Naive thymus-derived CD8-positive, alpha-beta T cell (primary cell): ENCODE results near the gene NLRP14. TPM values are rescaled to one million over a fixed set of nuclear protein-coding genes. Genes with fewer than 3 reads are reported as not detected.

Experiments
- ATAC-seq, 2 donors: fragments of 150-1000 bp; cut with Tn5 transposase in 1 of 2; sonication (Bioruptor Pico), chemical (Tn5 transposase) in 1 of 2; 1 replicate in 1 of 2; 2 replicates in 1 of 2; pipeline ENCODE4 v1.10.0; 2021; ENCODE audit warnings: mild to moderate bottlenecking in 2 of 2, moderate library complexity in 2 of 2
- POLR2A ChIA-PET: fragments of 350-600 bp; sonication (Branson Sonifier 250); formaldehyde crosslinking; loops from one replicate; lab custom pipeline; 2021; ENCODE audit warnings: antibody characterized with exemption; lab: Charles Lee
- DNase-seq, 10 donors: peaks; one replicate each; pipeline versions ENCODE4 v3.0.0 to v3.0.0-alpha.2; 2020 to 2022
- H3K27ac Mint-ChIP-seq, 10 donors: one replicate each; pipeline ENCODE4 v1.8.0; 2020 to 2022; ENCODE audit warnings: mild to moderate bottlenecking in 10 of 10, mixed read lengths in 10 of 10, moderate library complexity in 4 of 10, inconsistent platforms in 1 of 10
- H3K27me3 Mint-ChIP-seq, 5 donors: one replicate each; pipeline ENCODE4 v1.8.0; 2021 to 2022; ENCODE audit warnings: mixed read lengths in 5 of 5
- H3K36me3 Mint-ChIP-seq, 3 donors: one replicate each; pipeline ENCODE4 v1.8.0; 2020 to 2022; ENCODE audit warnings: mixed read lengths in 3 of 3, mild to moderate bottlenecking in 2 of 3, inconsistent platforms in 1 of 3
- H3K4me1 Mint-ChIP-seq, 4 donors: one replicate each; pipeline ENCODE4 v1.8.0; 2021 to 2022; ENCODE audit warnings: mixed read lengths in 4 of 4
- H3K4me3 Mint-ChIP-seq, 10 donors: one replicate each; pipeline ENCODE4 v1.8.0; 2020 to 2022; ENCODE audit warnings: mild to moderate bottlenecking in 10 of 10, mixed read lengths in 10 of 10, moderate library complexity in 6 of 10, inconsistent platforms in 1 of 10
- H3K9me3 Mint-ChIP-seq, 9 donors: one replicate each; pipeline ENCODE4 v1.8.0; 2020 to 2022; ENCODE audit warnings: mixed read lengths in 9 of 9, mild to moderate bottlenecking in 3 of 9, inconsistent platforms in 1 of 9, moderate library complexity in 1 of 9
- polyA plus RNA-seq, 3 donors: library from polyadenylated mRNA; unstranded; fragments of 300-500 nt; fragmentation: Illumina TruSeq; gene quantifications; one replicate each; pipeline ENCODE4 v1.2.3, GENCODE V29; 2021
- total RNA-seq, 8 experiments: library from RNA in 2 of 8; stranded (reverse) in 2 of 8; gene quantifications; one replicate each; pipeline ENCODE4 v1.2.3 and lab custom pipeline; 2021 to 2026

Gene NLRP14, protein sequence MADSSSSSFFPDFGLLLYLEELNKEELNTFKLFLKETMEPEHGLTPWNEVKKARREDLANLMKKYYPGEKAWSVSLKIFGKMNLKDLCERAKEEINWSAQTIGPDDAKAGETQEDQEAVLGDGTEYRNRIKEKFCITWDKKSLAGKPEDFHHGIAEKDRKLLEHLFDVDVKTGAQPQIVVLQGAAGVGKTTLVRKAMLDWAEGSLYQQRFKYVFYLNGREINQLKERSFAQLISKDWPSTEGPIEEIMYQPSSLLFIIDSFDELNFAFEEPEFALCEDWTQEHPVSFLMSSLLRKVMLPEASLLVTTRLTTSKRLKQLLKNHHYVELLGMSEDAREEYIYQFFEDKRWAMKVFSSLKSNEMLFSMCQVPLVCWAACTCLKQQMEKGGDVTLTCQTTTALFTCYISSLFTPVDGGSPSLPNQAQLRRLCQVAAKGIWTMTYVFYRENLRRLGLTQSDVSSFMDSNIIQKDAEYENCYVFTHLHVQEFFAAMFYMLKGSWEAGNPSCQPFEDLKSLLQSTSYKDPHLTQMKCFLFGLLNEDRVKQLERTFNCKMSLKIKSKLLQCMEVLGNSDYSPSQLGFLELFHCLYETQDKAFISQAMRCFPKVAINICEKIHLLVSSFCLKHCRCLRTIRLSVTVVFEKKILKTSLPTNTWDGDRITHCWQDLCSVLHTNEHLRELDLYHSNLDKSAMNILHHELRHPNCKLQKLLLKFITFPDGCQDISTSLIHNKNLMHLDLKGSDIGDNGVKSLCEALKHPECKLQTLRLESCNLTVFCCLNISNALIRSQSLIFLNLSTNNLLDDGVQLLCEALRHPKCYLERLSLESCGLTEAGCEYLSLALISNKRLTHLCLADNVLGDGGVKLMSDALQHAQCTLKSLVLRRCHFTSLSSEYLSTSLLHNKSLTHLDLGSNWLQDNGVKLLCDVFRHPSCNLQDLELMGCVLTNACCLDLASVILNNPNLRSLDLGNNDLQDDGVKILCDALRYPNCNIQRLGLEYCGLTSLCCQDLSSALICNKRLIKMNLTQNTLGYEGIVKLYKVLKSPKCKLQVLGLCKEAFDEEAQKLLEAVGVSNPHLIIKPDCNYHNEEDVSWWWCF
- total RNA-seq (not detected), polyA plus RNA-seq (not detected), total RNA-seq (lab: John Stamatoyannopoulos, UW) (0 to 0.98 (median 0.03) reads per million in 6 experiments)

DNA sequence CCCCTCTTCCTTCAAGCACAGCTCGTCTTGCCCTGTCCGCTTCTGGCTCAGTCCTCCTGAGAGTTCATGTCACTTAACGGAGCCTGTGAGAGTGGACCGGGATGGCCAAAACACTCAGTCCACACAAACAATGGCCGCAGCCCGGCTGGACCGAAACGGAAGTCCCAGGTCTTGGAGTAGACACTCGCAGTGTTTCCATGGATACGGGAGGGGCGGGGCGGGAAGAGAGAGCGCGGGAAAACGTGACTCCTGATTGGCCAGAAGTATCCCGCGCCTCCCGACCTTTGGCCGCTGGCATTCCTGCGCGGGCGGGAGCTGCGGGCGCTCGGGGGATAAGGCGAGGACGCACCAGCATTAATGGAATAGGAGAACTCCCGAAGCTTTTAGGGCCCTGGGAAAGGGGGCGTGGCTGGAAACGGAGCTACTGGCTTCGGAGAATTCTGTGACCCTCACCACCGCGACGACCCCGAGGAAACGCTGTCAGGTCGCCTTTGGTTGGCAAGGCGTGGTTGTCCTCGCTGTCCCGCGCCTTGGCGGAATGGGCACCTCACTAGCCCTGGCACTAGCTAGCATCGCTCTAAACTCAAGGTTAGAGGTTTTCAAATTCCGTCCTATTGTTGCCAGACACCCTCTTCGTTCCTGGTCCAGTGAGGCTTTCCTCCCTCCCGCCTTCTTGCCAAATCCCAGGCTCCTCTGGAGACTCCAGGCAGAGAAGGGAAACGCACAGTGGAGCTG is at the start of gene NLRP14, which contains the start of gene ZNF214:
Gene NLRP14 (plus strand): TSS at position 297 of the 735 bp plus-strand sequence. CDS start 18,108 bp downstream, outside the sequence.
Gene ZNF214 (minus strand): TSS at position 164 of the 735 bp plus-strand sequence. CDS start 17,511 bp downstream, outside the sequence.
- POLR2A ChIA-PET = no interaction called here
- no peaks in the 10 kb centered on the region for H3K9me3 Mint-ChIP-seq
- H3K27ac Mint-ChIP-seq = no peak within 1 kb of the TSS
- ATAC-seq = no peak
- H3K27me3 Mint-ChIP-seq = peaks cover 22 to 45% (median 34%) of the 10 kb centered on the region in 5 donors
- no peak for DNase-seq
- H3K4me1 Mint-ChIP-seq = peaks cover 3 to 9% (median 5%) of the 10 kb centered on the region in 4 donors
- H3K4me3 Mint-ChIP-seq = peak within 1 kb of the TSS in 6 of 10 donors; percentile 7 to 66 (median 44)
- no peaks in the 10 kb centered on the region for H3K36me3 Mint-ChIP-seq

DNA sequence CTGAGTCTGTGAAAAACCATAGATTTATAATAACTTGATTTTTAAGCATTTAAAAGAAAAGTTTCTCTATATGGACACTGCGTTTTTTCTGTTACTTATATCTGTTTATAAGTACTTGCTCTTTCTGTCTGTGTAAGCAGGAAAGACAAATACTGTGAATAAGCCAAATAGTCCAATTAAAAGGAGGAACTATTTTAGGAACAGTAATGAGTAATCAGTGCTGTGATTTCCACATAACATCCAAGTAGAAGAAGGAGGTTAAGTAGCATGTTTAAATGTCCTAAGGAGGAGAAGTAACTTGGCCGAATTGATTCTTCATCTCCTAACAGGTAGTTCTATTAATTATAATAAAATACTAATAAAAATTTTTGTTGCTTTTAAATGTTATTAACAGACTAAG is 40.9 kb upstream of the NLRP14 start:
- POLR2A ChIA-PET = no interaction called here
- H3K4me3 Mint-ChIP-seq = no peak overlapping the region
- ATAC-seq (no peak), DNase-seq (no peak)
- H3K36me3 Mint-ChIP-seq = no peaks in the 10 kb centered on the region
- peaks cover 4 to 12% (median 9%) of the 10 kb centered on the region in 5 donors for H3K27me3 Mint-ChIP-seq
- no peak overlapping the region for H3K27ac Mint-ChIP-seq
- peaks cover 0 to 9% (median 5%) of the 10 kb centered on the region in 9 donors for H3K9me3 Mint-ChIP-seq
- H3K4me1 Mint-ChIP-seq = no peaks in the 10 kb centered on the region

DNA sequence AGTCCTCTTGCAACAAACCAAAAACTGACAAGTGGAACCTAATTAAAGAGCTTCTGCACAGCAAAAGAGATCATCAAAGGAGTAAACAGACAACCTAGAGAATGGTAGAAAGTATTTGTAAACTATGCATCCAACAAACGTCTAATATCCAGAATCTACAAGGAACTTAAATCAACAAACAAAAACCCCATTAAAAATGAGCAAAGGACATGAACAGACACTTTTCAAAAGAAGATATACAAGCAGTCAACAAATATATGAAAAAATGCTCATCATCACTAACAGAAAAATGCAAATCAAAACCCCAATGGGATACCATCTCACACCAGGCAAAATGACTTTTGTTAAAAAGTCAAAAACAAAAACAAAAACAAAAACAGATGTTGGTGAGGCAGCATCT is 33.8 kb upstream of the NLRP14 start:
- DNase-seq (no peak), ATAC-seq (no peak)
- Mint-ChIP-seq H3K4me3 (no peak overlapping the region), H3K36me3 (no peaks in the 10 kb centered on the region), H3K4me1 (no peaks in the 10 kb centered on the region), H3K9me3 (peaks cover 0 to 11% (median 2%) of the 10 kb centered on the region in 9 donors), H3K27ac (no peak overlapping the region), H3K27me3 (peaks cover 0 to 4% (median 0%) of the 10 kb centered on the region in 5 donors)
- POLR2A ChIA-PET = no interaction called here

DNA sequence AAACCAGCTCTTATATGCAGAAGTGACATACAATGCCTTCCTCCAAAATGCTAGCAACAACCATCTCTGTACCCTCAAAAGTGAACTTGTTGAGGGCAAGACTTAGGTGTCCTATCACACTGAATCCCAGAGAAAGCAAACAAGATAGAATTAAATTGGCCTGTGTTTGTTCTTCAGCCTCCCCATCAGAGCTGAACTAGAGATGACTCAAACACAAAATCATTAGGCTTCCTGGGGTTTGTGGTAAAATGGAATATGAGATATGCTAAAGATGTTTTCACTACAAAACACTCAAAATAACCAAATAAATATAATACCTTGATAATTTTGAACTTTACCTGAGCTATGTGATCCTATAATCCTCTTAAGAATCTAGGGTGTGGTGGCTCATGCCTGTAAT is 31.8 kb upstream of the NLRP14 start:
- ATAC-seq = no peak
- POLR2A ChIA-PET = no interaction called here
- H3K9me3 Mint-ChIP-seq = peaks cover 0 to 6% (median 0%) of the 10 kb centered on the region in 9 donors
- no peaks in the 10 kb centered on the region for H3K4me1 Mint-ChIP-seq
- DNase-seq = no peak
- H3K27ac Mint-ChIP-seq = no peak overlapping the region
- peaks cover 0 to 2% (median 0%) of the 10 kb centered on the region in 5 donors for H3K27me3 Mint-ChIP-seq
- H3K4me3 Mint-ChIP-seq = no peak overlapping the region
- no peaks in the 10 kb centered on the region for H3K36me3 Mint-ChIP-seq

DNA sequence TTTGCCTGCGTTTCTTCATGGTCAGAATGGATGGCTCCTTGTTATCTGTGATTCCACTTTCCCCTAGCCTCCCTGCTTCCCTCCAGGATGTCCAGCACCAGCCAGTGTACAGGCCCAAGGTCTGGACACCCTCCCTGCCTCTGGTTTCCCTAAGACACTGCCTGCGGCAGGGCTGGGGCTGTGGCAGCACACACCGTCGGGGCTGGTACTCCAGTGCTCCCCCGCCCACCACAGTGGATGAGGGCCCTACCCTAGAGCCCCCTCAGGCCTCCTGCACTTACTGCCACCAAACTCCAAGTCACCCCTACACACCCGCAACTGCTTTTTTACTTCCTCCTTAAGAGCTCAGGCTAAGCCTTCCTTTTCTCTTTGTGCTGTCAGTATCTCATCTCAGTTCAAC is 29.1 kb upstream of the NLRP14 start:
- POLR2A ChIA-PET = no interaction called here

DNA sequence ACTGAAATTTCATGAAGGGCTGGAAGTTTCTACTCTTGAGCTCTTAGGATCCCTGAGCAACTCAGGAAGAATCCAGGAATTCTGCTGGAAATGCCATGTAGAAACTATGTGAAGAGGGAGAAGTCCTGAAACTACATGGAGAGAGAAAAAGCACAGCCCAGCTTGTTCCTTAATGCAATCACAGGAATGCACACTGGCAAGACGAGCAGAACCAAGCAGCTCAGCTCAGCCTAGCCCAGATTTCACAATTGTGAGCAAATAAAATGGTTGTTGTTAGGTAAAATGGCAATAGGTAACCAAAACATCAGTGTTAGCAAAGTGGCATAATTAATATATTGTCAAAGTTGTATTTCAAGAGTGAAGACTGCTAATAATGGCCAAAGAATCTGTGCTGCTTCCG is 28.3 kb upstream of the NLRP14 start:
- POLR2A ChIA-PET = no interaction called here
- Mint-ChIP-seq H3K36me3 (no peaks in the 10 kb centered on the region), H3K27ac (no peak overlapping the region), H3K4me1 (no peaks in the 10 kb centered on the region), H3K4me3 (no peak overlapping the region), H3K9me3 (peaks cover 0 to 2% (median 0%) of the 10 kb centered on the region in 9 donors), H3K27me3 (peaks cover 0 to 2% (median 0%) of the 10 kb centered on the region in 5 donors)
- ATAC-seq (no peak), DNase-seq (no peak)

More for the DNA sequence above, 29.1 kb upstream of the NLRP14 start:
- Mint-ChIP-seq H3K27me3 (peaks cover 0 to 2% (median 0%) of the 10 kb centered on the region in 5 donors), H3K4me1 (no peaks in the 10 kb centered on the region), H3K27ac (no peak overlapping the region), H3K9me3 (peaks cover 0 to 3% (median 0%) of the 10 kb centered on the region in 9 donors), H3K4me3 (no peak overlapping the region), H3K36me3 (no peaks in the 10 kb centered on the region)
- DNase-seq (no peak), ATAC-seq (no peak)

DNA sequence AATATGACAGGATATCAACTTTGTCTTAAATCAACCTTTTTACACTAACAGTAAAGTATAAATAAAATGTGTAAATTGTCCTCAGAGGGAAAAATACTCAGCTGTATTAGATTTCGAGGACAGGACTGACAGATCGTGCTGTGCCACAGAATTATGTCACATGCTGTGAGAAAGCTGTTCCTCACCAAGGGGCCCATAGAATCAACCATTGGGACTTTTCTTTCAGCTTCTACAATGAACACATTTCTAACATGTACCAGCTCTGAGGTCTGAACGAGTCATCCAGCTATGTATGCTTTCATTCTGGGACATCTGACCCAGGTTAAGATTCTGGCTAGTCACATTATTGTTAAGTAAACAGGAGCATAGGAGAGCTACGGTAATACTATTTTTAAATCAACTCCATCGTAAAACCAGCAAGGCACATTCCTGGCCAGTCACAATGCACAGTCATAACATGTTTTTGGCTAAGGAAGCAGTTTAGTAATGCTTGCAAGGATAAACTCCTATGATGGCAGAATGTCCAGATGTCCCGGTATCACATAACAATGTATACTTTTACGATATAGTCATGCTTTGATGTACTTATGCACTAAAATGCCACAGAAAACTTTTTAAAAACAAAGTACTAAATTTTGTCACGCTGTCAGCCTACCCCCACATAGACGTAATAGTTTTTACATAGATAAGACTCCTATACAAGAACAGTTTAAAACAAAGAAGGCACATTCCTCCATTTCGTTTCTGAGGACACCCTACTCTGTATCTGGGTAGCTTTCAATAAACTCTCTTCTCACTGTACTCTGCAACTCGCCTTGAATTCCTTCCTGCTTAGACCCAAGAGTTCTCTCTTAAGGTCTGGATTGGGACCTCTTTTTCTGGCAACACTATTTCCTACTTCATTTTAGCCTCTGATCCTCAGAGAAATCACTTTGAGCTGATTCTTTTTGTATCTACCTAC is 27.5 kb upstream of the NLRP14 start:
- Mint-ChIP-seq H3K27ac (no peak overlapping the region), H3K9me3 (no peaks in the 10 kb centered on the region), H3K27me3 (peaks cover 0 to 4% (median 2%) of the 10 kb centered on the region in 5 donors), H3K4me3 (no peak overlapping the region), H3K36me3 (no peaks in the 10 kb centered on the region), H3K4me1 (no peaks in the 10 kb centered on the region)
- ATAC-seq (no peak), DNase-seq (no peak)
- POLR2A ChIA-PET = no interaction called here

DNA sequence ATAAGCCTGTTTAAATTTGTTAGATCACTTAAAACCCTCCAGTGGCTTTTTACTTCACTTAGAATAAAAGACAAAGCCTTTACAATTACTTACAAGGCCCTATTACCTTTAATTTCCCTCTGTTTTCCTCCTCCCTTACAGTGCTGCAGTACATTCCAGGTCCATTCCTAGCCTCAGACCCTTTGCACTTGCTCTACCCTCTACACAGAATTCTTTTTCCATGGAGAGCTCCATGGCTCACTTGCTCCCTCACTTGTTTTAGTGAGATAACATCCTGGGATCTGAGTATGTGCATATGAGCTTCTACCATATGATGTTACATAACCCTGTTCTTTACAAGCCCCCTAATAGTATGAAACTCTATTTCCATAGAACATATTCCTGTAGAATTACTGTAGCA is 24.6 kb upstream of the NLRP14 start:
- ATAC-seq = no peak
- H3K4me1 Mint-ChIP-seq = no peaks in the 10 kb centered on the region
- no peak for DNase-seq
- no peak overlapping the region for H3K4me3 Mint-ChIP-seq
- H3K27ac Mint-ChIP-seq = no peak overlapping the region
- H3K9me3 Mint-ChIP-seq = no peaks in the 10 kb centered on the region
- H3K36me3 Mint-ChIP-seq = no peaks in the 10 kb centered on the region
- H3K27me3 Mint-ChIP-seq = peaks cover 3 to 33% (median 16%) of the 10 kb centered on the region in 5 donors
- POLR2A ChIA-PET = no interaction called here

DNA sequence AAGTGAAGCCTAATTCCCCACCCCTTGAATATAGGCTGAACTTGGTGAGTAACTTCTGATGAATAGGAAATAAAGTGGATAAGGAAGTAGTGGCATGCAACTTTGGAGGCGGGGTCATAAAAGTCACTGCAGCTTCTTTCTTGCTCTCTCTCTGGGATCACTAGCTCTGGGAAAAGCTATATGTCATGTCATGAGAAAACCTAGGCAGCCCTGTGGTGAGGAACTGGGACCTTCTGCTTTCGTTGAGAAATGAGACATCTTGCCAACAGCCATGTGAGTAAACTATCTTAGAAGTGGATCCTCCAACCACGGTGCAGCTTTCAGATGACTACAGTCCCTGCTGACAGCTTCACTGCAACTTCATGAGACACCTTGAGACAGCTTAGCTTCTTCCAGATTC is 15.8 kb upstream of the NLRP14 start:
- no peak overlapping the region for H3K4me3 Mint-ChIP-seq
- H3K4me1 Mint-ChIP-seq = no peaks in the 10 kb centered on the region
- no peaks in the 10 kb centered on the region for H3K9me3 Mint-ChIP-seq
- H3K36me3 Mint-ChIP-seq = no peaks in the 10 kb centered on the region
- DNase-seq = no peak
- no peak for ATAC-seq
- H3K27me3 Mint-ChIP-seq = peaks cover 14 to 56% (median 28%) of the 10 kb centered on the region in 5 donors
- POLR2A ChIA-PET = no interaction called here
- H3K27ac Mint-ChIP-seq = no peak overlapping the region

DNA sequence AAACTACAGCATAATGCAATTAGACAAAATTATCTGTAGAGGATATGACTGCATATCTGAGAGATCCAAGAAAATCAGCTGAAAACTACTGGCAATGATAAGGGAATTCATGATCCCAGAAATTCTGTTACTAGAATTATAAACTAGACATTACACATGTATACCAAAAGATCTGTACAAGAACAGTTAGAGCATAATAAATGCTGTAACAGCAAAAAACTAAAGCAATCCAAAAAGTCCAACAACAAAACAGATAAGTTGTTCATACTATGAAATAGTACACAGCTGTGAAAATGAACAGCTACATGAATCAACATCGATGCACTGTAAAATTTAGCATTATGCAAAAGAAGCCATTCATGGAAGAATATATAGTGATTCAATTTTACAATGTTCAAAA is 6.2 kb upstream of the NLRP14 start:
- Mint-ChIP-seq H3K4me1 (no peaks in the 10 kb centered on the region), H3K4me3 (no peak overlapping the region), H3K36me3 (no peaks in the 10 kb centered on the region), H3K27me3 (peaks cover 8 to 16% (median 10%) of the 10 kb centered on the region in 5 donors), H3K27ac (no peak overlapping the region), H3K9me3 (peaks cover 0 to 1% (median 0%) of the 10 kb centered on the region in 9 donors)
- POLR2A ChIA-PET = no interaction called here
- no peak for DNase-seq
- ATAC-seq = no peak

DNA sequence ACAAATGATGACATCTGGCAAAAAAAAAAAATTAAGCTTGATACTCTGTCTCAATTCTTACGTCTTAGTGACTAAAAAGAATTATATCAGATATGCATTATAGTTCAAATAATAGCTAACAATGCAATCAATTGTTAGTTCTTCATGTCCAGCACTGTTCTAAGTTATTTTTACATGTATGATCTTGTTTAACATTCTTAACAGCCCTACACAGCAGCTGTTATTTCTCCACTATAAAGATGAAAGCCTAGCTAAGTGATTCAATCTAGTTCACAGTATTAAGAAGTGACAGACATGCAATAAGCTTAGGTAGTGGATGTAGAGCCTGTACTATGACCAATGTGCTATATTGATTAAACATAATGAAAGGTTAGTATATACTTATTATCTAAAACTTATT is 4.3 kb upstream of the NLRP14 start:
- no peaks in the 10 kb centered on the region for H3K36me3 Mint-ChIP-seq

More for the DNA sequence above, 4.3 kb upstream of the NLRP14 start:
- ATAC-seq = no peak
- POLR2A ChIA-PET = no interaction called here
- H3K27ac Mint-ChIP-seq = no peak overlapping the region
- H3K4me1 Mint-ChIP-seq = peaks cover 3 to 9% (median 5%) of the 10 kb centered on the region in 4 donors
- H3K9me3 Mint-ChIP-seq = no peaks in the 10 kb centered on the region
- no peak overlapping the region for H3K4me3 Mint-ChIP-seq
- no peak for DNase-seq
- peaks cover 12 to 28% (median 19%) of the 10 kb centered on the region in 5 donors for H3K27me3 Mint-ChIP-seq
